Heart left ventricle (tissue), 13 donors: ENCODE data around the gene SPACA5.

Experiments used
- CTCF ChIP-seq, 12 donors: fragments of 200-600 bp; sonication (generic) in 4 of 12; IDR thresholded peaks; one replicate each; pipeline versions ENCODE4 v1.5.0 to v1.8.0; 2018 to 2022; ENCODE audit warnings: antibody characterized with exemption in 12 of 12, mild to moderate bottlenecking in 5 of 12
- POLR2A ChIP-seq, 2 donors: fragments of 450-650 bp; IDR thresholded peaks; one replicate each; pipeline ENCODE4 v1.6.1; 2017; ENCODE audit warnings: antibody characterized with exemption in 2 of 2, mild to moderate bottlenecking in 2 of 2, moderate library complexity in 2 of 2
- donor health status: ischemic (EF 13 %, LVEDD 7.1; RV severe dilation, severe dysfunction).
- donor health status: DM: no; HTN: yes; CAD: no.
- donor health status: DM: no; HTN: no; CAD: no.
- donor health status: ischemic (EF 25% LVEDD 6.9; RV normal size, moderate dysfunction).
- donor health status: ischemic (EF 25% LVEDD 5.7; RV mildly dilated, moderate dysfunction).
- donor health status: ischemic (EF 35%, LVEDD 5.7; RV mildly dilated, moderate dysfunction).
- donor health status: nonischemic (EF 11% LVEDD 7.7; RV severe dilation, severe dysfunction).
- donor health status: DM: yes; HTN: yes; CAD: no.
- donor health status: PGD.
- donor health status: ischemic (EF 29% LVEDD 5.4; RV normal size, mild dysfunction).
- donor health status: nonischemic (EF 23%, LVEDD 6.1; RV moderate dilation, normal function).

GRCh38 chrX:48043056-48043455 is 36.3 kb downstream of the SPACA5 start:
- TF ChIP-seq CTCF (IDR thresholded peaks at IDR 0.05) (no peak), POLR2A (IDR thresholded peaks at IDR 0.05) (no peak)
